Measurements from ENCODE around the gene CINP.

CINP gene

GRCh38 chr14:102342238-102342637 is 20.5 kb downstream of the CINP start:
- TF ChIP-seq GATA3 (IDR thresholded peaks at IDR 0.05; ENCODE audit: low read depth, low read length) (no peak), GATA2 (IDR thresholded peaks at IDR 0.05; ENCODE audit: low read depth, low read length) (no peak)

GRCh38 chr14:102341566-102341965 is 21.1 kb downstream of the CINP start:
- no peak for TF ChIP-seq GATA3 (IDR thresholded peaks at IDR 0.05; ENCODE audit: low read depth, low read length)

GRCh38 chr14:102338724-102339123 is 24.0 kb downstream of the CINP start:
- TF ChIP-seq GATA3 (IDR thresholded peaks at IDR 0.05; ENCODE audit: low read depth, low read length) (no peak), GATA2 (IDR thresholded peaks at IDR 0.05; ENCODE audit: low read depth, low read length) (no peak)

GRCh38 chr14:102335163-102335562 is 27.5 kb downstream of the CINP start:
- TF ChIP-seq GATA3 (IDR thresholded peaks at IDR 0.05; ENCODE audit: low read depth, low read length) (no peak), GATA2 (IDR thresholded peaks at IDR 0.05; ENCODE audit: low read depth, low read length) (no peak)

GRCh38 chr14:102333795-102334705 is 28.6 kb downstream of the CINP start:
- no peak for TF ChIP-seq GATA2 (IDR thresholded peaks at IDR 0.05; ENCODE audit: low read depth, low read length)
- TF ChIP-seq GATA3 (IDR thresholded peaks at IDR 0.05; ENCODE audit: low read depth, low read length), result no peak

- TF ChIP-seq GATA3 (IDR thresholded peaks at IDR 0.05; ENCODE audit: low read depth, low read length), result no peak
- TF ChIP-seq GATA2 (IDR thresholded peaks at IDR 0.05; ENCODE audit: low read depth, low read length), result no peak
Observed at GRCh38 chr14:102333390-102333789, 29.3 kb downstream of the CINP start.

- no peak for TF ChIP-seq GATA2 (IDR thresholded peaks at IDR 0.05; ENCODE audit: low read depth, low read length)
- TF ChIP-seq GATA3 (IDR thresholded peaks at IDR 0.05; ENCODE audit: low read depth, low read length), result no peak
Observed at GRCh38 chr14:102330806-102331205, 31.9 kb downstream of the CINP start.

GRCh38 chr14:102326583-102326982 is 36.1 kb downstream of the CINP start:
- TF ChIP-seq GATA3 (IDR thresholded peaks at IDR 0.05; ENCODE audit: low read depth, low read length) (no peak), GATA2 (IDR thresholded peaks at IDR 0.05; ENCODE audit: low read depth, low read length) (no peak)

- TF ChIP-seq GATA3 (IDR thresholded peaks at IDR 0.05; ENCODE audit: low read depth, low read length) (no peak), GATA2 (IDR thresholded peaks at IDR 0.05; ENCODE audit: low read depth, low read length) (no peak)
Observed at GRCh38 chr14:102325791-102326345, 36.8 kb downstream of the CINP start.

- TF ChIP-seq GATA2 (IDR thresholded peaks at IDR 0.05; ENCODE audit: low read depth, low read length) (no peak), GATA3 (IDR thresholded peaks at IDR 0.05; ENCODE audit: low read depth, low read length) (no peak)
Observed at GRCh38 chr14:102323102-102323501, 39.6 kb downstream of the CINP start.

- TF ChIP-seq GATA3 (IDR thresholded peaks at IDR 0.05; ENCODE audit: low read depth, low read length), result no peak
- TF ChIP-seq GATA2 (IDR thresholded peaks at IDR 0.05; ENCODE audit: low read depth, low read length), result no peak
Observed at GRCh38 chr14:102321456-102322422, 41.0 kb downstream of the CINP start.

GRCh38 chr14:102320671-102321455 is 41.8 kb downstream of the CINP start:
- no peak for TF ChIP-seq GATA2 (IDR thresholded peaks at IDR 0.05; ENCODE audit: low read depth, low read length)
- TF ChIP-seq GATA3 (IDR thresholded peaks at IDR 0.05; ENCODE audit: low read depth, low read length), result no peak

GRCh38 chr14:102320033-102320660 is 42.5 kb downstream of the CINP start:
- TF ChIP-seq GATA2 (IDR thresholded peaks at IDR 0.05; ENCODE audit: low read depth, low read length) (no peak), GATA3 (IDR thresholded peaks at IDR 0.05; ENCODE audit: low read depth, low read length) (no peak)
